ENCODE data around the gene NUTM2G.
"Not testable (repeated sequence)": the region's sequence is repeated elsewhere in the genome, so short reads cannot be mapped to it uniquely, and the experiment has no call there.

Gene NUTM2G

GRCh38 chr9:96928543-96928942, at the start of gene NUTM2G:
Gene NUTM2G, plus strand, starts transcription at chr9:96928843. Its CDS starts 182 bp downstream, at chr9:96929025.
- H3K4me1 ChIP-seq (ENCODE audit: insufficient read depth, low read length); H3K9me3 ChIP-seq (ENCODE audit: low read length); H3K4me3 ChIP-seq (ENCODE audit: low read depth in 1 of 2, low read length in 2 of 2); H3K27ac ChIP-seq (ENCODE audit: low read depth, low read length); H3K27me3 ChIP-seq (ENCODE audit: control insufficient read depth in 1 of 2, insufficient read depth in 2 of 2, low read length in 2 of 2); H3K9ac ChIP-seq (ENCODE audit: low read length); H3K36me3 ChIP-seq (ENCODE audit: insufficient read depth, low read length): not testable (repeated sequence)

- Histone ChIP-seq H3K9me3 (ENCODE audit: low read length) (no peaks in the 10 kb centered on the region), H3K4me3 (ENCODE audit: low read depth in 1 of 2, low read length in 2 of 2) (no peak overlapping the region), H3K9ac (ENCODE audit: low read length) (no peak overlapping the region), H3K27ac (ENCODE audit: low read depth, low read length) (no peak overlapping the region), H3K4me1 (ENCODE audit: insufficient read depth, low read length) (no peaks in the 10 kb centered on the region), H3K36me3 (ENCODE audit: insufficient read depth, low read length) (no peaks in the 10 kb centered on the region), H3K27me3 (ENCODE audit: control insufficient read depth in 1 of 2, insufficient read depth in 2 of 2, low read length in 2 of 2) (no peaks in the 10 kb centered on the region)
Observed at GRCh38 chr9:96883922-96884321, 44.7 kb upstream of the NUTM2G start.

- no peak overlapping the region for H3K27ac ChIP-seq (ENCODE audit: low read depth, low read length)
- H3K36me3 ChIP-seq (ENCODE audit: insufficient read depth, low read length) = no peaks in the 10 kb centered on the region
- H3K4me1 ChIP-seq (ENCODE audit: insufficient read depth, low read length) = no peaks in the 10 kb centered on the region
- no peak overlapping the region for H3K9ac ChIP-seq (ENCODE audit: low read length)
- H3K9me3 ChIP-seq (ENCODE audit: low read length) = no peaks in the 10 kb centered on the region
- H3K27me3 ChIP-seq (ENCODE audit: control insufficient read depth in 1 of 2, insufficient read depth in 2 of 2, low read length in 2 of 2) = no peaks in the 10 kb centered on the region
- no peak overlapping the region for H3K4me3 ChIP-seq (ENCODE audit: low read depth in 1 of 2, low read length in 2 of 2)
Observed at GRCh38 chr9:96884443-96884842, 44.2 kb upstream of the NUTM2G start.

- H3K4me1 ChIP-seq (ENCODE audit: insufficient read depth, low read length) = no peaks in the 10 kb centered on the region
- H3K9me3 ChIP-seq (ENCODE audit: low read length) = no peaks in the 10 kb centered on the region
- H3K36me3 ChIP-seq (ENCODE audit: insufficient read depth, low read length) = no peaks in the 10 kb centered on the region
- no peak overlapping the region for H3K27ac ChIP-seq (ENCODE audit: low read depth, low read length)
- H3K9ac ChIP-seq (ENCODE audit: low read length) = no peak overlapping the region
- H3K4me3 ChIP-seq (ENCODE audit: low read depth in 1 of 2, low read length in 2 of 2) = no peak overlapping the region
- H3K27me3 ChIP-seq (ENCODE audit: control insufficient read depth in 1 of 2, insufficient read depth in 2 of 2, low read length in 2 of 2) = no peaks in the 10 kb centered on the region
Observed at GRCh38 chr9:96885424-96885823, 43.2 kb upstream of the NUTM2G start.

- no peak overlapping the region for H3K4me3 ChIP-seq (ENCODE audit: low read depth in 1 of 2, low read length in 2 of 2)
- no peaks in the 10 kb centered on the region for H3K27me3 ChIP-seq (ENCODE audit: control insufficient read depth in 1 of 2, insufficient read depth in 2 of 2, low read length in 2 of 2)
- no peaks in the 10 kb centered on the region for H3K4me1 ChIP-seq (ENCODE audit: insufficient read depth, low read length)
- no peak overlapping the region for H3K27ac ChIP-seq (ENCODE audit: low read depth, low read length)
- no peaks in the 10 kb centered on the region for H3K36me3 ChIP-seq (ENCODE audit: insufficient read depth, low read length)
- no peak overlapping the region for H3K9ac ChIP-seq (ENCODE audit: low read length)
- H3K9me3 ChIP-seq (ENCODE audit: low read length) = no peaks in the 10 kb centered on the region
Observed at GRCh38 chr9:96888591-96888990, 40.1 kb upstream of the NUTM2G start.

- Histone ChIP-seq H3K9ac (ENCODE audit: low read length) (no peak overlapping the region), H3K9me3 (ENCODE audit: low read length) (no peaks in the 10 kb centered on the region), H3K4me3 (ENCODE audit: low read depth in 1 of 2, low read length in 2 of 2) (no peak overlapping the region), H3K27ac (ENCODE audit: low read depth, low read length) (no peak overlapping the region), H3K27me3 (ENCODE audit: control insufficient read depth in 1 of 2, insufficient read depth in 2 of 2, low read length in 2 of 2) (no peaks in the 10 kb centered on the region), H3K36me3 (ENCODE audit: insufficient read depth, low read length) (peaks cover 5% of the 10 kb centered on the region), H3K4me1 (ENCODE audit: insufficient read depth, low read length) (no peaks in the 10 kb centered on the region)
Observed at GRCh38 chr9:96892131-96892530, 36.5 kb upstream of the NUTM2G start.

- not testable (repeated sequence) for H3K4me3 ChIP-seq (ENCODE audit: low read depth in 1 of 2, low read length in 2 of 2); H3K36me3 ChIP-seq (ENCODE audit: insufficient read depth, low read length); H3K27ac ChIP-seq (ENCODE audit: low read depth, low read length); H3K4me1 ChIP-seq (ENCODE audit: insufficient read depth, low read length); H3K27me3 ChIP-seq (ENCODE audit: control insufficient read depth in 1 of 2, insufficient read depth in 2 of 2, low read length in 2 of 2); H3K9ac ChIP-seq (ENCODE audit: low read length); H3K9me3 ChIP-seq (ENCODE audit: low read length)
Observed at GRCh38 chr9:96900010-96900409, 28.6 kb upstream of the NUTM2G start.

- not testable (repeated sequence) for H3K9ac ChIP-seq (ENCODE audit: low read length); H3K4me3 ChIP-seq (ENCODE audit: low read depth in 1 of 2, low read length in 2 of 2); H3K9me3 ChIP-seq (ENCODE audit: low read length); H3K4me1 ChIP-seq (ENCODE audit: insufficient read depth, low read length); H3K27me3 ChIP-seq (ENCODE audit: control insufficient read depth in 1 of 2, insufficient read depth in 2 of 2, low read length in 2 of 2); H3K27ac ChIP-seq (ENCODE audit: low read depth, low read length); H3K36me3 ChIP-seq (ENCODE audit: insufficient read depth, low read length)
Observed at GRCh38 chr9:96904947-96905722, 23.5 kb upstream of the NUTM2G start.

- H3K27ac ChIP-seq (ENCODE audit: low read depth, low read length); H3K4me1 ChIP-seq (ENCODE audit: insufficient read depth, low read length); H3K27me3 ChIP-seq (ENCODE audit: control insufficient read depth in 1 of 2, insufficient read depth in 2 of 2, low read length in 2 of 2); H3K9me3 ChIP-seq (ENCODE audit: low read length); H3K36me3 ChIP-seq (ENCODE audit: insufficient read depth, low read length); H3K9ac ChIP-seq (ENCODE audit: low read length); H3K4me3 ChIP-seq (ENCODE audit: low read depth in 1 of 2, low read length in 2 of 2): not testable (repeated sequence)
Observed at GRCh38 chr9:96908479-96908878, 20.2 kb upstream of the NUTM2G start.

- not testable (repeated sequence) for H3K9ac ChIP-seq (ENCODE audit: low read length); H3K9me3 ChIP-seq (ENCODE audit: low read length); H3K4me3 ChIP-seq (ENCODE audit: low read depth in 1 of 2, low read length in 2 of 2); H3K27me3 ChIP-seq (ENCODE audit: control insufficient read depth in 1 of 2, insufficient read depth in 2 of 2, low read length in 2 of 2); H3K27ac ChIP-seq (ENCODE audit: low read depth, low read length); H3K36me3 ChIP-seq (ENCODE audit: insufficient read depth, low read length); H3K4me1 ChIP-seq (ENCODE audit: insufficient read depth, low read length)
Observed at GRCh38 chr9:96915539-96915938, 13.1 kb upstream of the NUTM2G start.

GRCh38 chr9:96916531-96916930, 12.1 kb upstream of the NUTM2G start:
- not testable (repeated sequence) for H3K9me3 ChIP-seq (ENCODE audit: low read length); H3K9ac ChIP-seq (ENCODE audit: low read length); H3K36me3 ChIP-seq (ENCODE audit: insufficient read depth, low read length); H3K4me3 ChIP-seq (ENCODE audit: low read depth in 1 of 2, low read length in 2 of 2); H3K4me1 ChIP-seq (ENCODE audit: insufficient read depth, low read length); H3K27ac ChIP-seq (ENCODE audit: low read depth, low read length); H3K27me3 ChIP-seq (ENCODE audit: control insufficient read depth in 1 of 2, insufficient read depth in 2 of 2, low read length in 2 of 2)

GRCh38 chr9:96918550-96918949, 10.1 kb upstream of the NUTM2G start:
- H3K27ac ChIP-seq (ENCODE audit: low read depth, low read length); H3K27me3 ChIP-seq (ENCODE audit: control insufficient read depth in 1 of 2, insufficient read depth in 2 of 2, low read length in 2 of 2); H3K4me1 ChIP-seq (ENCODE audit: insufficient read depth, low read length); H3K9ac ChIP-seq (ENCODE audit: low read length); H3K36me3 ChIP-seq (ENCODE audit: insufficient read depth, low read length); H3K4me3 ChIP-seq (ENCODE audit: low read depth in 1 of 2, low read length in 2 of 2); H3K9me3 ChIP-seq (ENCODE audit: low read length): not testable (repeated sequence)
